Cardiac muscle cell (in vitro differentiated cells and primary cell): ENCODE results near the gene DYNLT4. TPM values are rescaled to one million over a fixed set of nuclear protein-coding genes. Genes with fewer than 3 reads are reported as not detected.
"Not testable (repeated sequence)": the region's sequence is repeated elsewhere in the genome, so short reads cannot be mapped to it uniquely, and the experiment has no call there.

Source experiments
- DNase-seq, 2 donors: peaks; one replicate each; pipeline versions ENCODE4 v3.0.0 to v3.0.0-alpha.2; 2010 to 2017; ENCODE audit warnings: low read depth in 1 of 2, low spot score in 1 of 2
- H3K27ac ChIP-seq: fragments of 200-600 bp; sonication (generic); 2 replicates; pipeline ENCODE4 v1.5.1; 2016
- H3K27me3 ChIP-seq: fragments of 200-600 bp; sonication (generic); 2 replicates; pipeline ENCODE4 v1.6.0; 2016; ENCODE audit warnings: control low read depth
- H3K36me3 ChIP-seq: fragments of 200-600 bp; sonication (generic); 2 replicates; pipeline ENCODE4 v1.5.1; 2016; ENCODE audit warnings: control low read depth
- H3K4me1 ChIP-seq: fragments of 200-600 bp; sonication (generic); 2 replicates; pipeline ENCODE4 v1.8.1; 2017; ENCODE audit warnings: low read depth, mild to moderate bottlenecking, mixed run types
- H3K4me3 ChIP-seq: fragments of 200-600 bp; sonication (generic); 2 replicates; pipeline ENCODE4 v1.5.1; 2016; ENCODE audit warnings: mild to moderate bottlenecking
- H3K9me3 ChIP-seq: fragments of 200-600 bp; sonication (generic); 2 replicates; pipeline ENCODE4 v1.5.1; 2017; ENCODE audit warnings: low read depth, mild to moderate bottlenecking, control low read depth
- polyA plus RNA-seq: library from polyadenylated mRNA; unstranded; fragments of >200 nt; fragmentation: Nextera tagmentation; extraction: Ambion mirVana; gene quantifications from 2 replicates; pipeline ENCODE4 v1.2.1, GENCODE V29; 2016
- total RNA-seq: library from RNA; depleted of rRNA; stranded (reverse); fragments of >200 nt; gene quantifications from 2 replicates; pipeline ENCODE4 v1.2.3, GENCODE V29; 2016
- TF ChIP-seq, protein P1 (sequence below): IDR thresholded peaks from 2 replicates; pipeline ENCODE4 v1.5.1; 2012; ENCODE audit warnings: low read depth, mild to moderate bottlenecking, low read length

The DYNLT4 gene
- total and polyA plus RNA-seq, 2 experiments from 2014 or later: 0.43 TPM; not detected in 1

DNA sequence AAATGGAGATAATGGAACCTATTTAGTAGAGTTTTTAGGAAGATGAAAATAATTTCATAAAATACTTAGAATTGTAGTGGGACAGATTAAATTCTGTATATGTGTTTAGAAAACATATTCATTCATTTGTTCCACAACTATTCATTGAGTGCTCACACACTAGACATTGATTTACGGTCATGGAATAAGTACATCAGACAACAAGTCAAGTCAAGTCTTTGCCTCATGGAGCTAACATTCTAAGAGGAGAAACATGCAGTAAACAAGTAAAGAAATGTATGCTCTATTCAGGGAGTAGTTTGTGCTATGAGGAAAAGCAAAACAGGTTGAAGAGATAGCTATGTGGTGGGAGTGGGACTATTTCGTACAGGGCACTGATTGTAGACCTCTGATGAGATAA is 10.2 kb upstream of the DYNLT4 start:
- TF ChIP-seq, protein P1, sequence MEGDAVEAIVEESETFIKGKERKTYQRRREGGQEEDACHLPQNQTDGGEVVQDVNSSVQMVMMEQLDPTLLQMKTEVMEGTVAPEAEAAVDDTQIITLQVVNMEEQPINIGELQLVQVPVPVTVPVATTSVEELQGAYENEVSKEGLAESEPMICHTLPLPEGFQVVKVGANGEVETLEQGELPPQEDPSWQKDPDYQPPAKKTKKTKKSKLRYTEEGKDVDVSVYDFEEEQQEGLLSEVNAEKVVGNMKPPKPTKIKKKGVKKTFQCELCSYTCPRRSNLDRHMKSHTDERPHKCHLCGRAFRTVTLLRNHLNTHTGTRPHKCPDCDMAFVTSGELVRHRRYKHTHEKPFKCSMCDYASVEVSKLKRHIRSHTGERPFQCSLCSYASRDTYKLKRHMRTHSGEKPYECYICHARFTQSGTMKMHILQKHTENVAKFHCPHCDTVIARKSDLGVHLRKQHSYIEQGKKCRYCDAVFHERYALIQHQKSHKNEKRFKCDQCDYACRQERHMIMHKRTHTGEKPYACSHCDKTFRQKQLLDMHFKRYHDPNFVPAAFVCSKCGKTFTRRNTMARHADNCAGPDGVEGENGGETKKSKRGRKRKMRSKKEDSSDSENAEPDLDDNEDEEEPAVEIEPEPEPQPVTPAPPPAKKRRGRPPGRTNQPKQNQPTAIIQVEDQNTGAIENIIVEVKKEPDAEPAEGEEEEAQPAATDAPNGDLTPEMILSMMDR: no peak
- no peaks in the 10 kb centered on the region for H3K36me3 ChIP-seq
- H3K4me1 ChIP-seq: peaks cover 2% of the 10 kb centered on the region
- no peak overlapping the region for H3K4me3 ChIP-seq
- H3K27me3 ChIP-seq: no peaks in the 10 kb centered on the region
- no peaks in the 10 kb centered on the region for H3K9me3 ChIP-seq
- no peak overlapping the region for H3K27ac ChIP-seq
- no peak for DNase-seq

DNA sequence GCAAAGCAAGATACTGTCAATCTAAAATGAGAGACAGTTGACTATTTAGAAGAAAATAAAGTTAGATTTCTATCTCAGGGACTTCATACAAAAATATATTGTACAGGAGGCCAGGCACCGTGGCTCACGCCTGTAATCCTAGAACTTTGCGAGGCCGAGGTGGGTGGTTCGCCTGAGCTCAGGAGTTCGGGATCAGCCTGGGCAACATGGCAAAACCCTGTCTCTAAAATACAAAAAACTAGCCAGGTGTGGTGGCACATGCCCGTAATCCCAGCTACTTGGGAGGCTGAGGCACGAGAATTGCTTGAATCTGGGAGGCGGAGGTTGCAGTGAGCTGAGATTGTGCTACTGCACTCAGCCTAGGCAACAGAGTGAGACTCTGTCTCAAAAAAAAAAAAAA is 8.8 kb upstream of the DYNLT4 start:
- H3K4me1 ChIP-seq, H3K27me3 ChIP-seq, H3K27ac ChIP-seq, DNase-seq, H3K4me3 ChIP-seq, H3K36me3 ChIP-seq, H3K9me3 ChIP-seq: not testable (repeated sequence)

DNA sequence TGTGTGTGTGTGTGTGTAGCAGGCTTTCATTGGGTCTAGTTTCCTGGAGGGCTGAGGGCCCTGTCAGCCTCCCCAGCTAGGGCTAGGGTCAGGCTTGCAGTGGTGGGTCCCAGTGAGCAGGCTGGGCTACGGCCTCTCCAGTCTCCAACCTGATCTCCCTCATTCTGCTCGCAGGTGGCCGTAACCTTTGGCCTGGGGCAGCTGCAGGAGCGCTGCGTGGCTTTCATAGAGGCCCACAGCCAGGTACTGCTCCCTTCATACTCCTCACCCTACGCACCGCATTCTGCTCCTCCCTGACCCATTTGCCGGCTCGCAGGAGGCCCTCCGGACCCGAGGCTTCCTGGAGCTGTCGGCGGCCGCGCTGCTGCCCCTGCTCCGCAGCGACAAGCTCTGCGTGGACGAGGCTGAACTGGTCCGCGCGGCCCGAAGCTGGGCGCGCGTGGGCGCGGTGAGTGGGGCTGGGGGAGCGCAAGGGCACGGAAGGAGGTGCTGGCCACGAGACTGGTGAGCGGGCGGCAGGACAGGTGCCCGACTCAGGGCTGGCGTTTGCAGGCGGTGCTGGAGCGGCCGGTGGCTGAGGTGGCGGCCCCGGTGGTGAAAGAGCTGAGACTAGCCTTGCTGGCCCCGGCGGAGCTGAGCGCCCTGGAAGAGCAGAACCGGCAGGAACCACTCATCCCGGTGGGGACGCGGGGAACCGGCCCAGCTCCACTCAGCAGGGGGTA is 5.8 kb upstream of the DYNLT4 start:
- Histone ChIP-seq H3K27me3 (no peaks in the 10 kb centered on the region), H3K36me3 (no peaks in the 10 kb centered on the region), H3K9me3 (no peaks in the 10 kb centered on the region), H3K27ac (no peak overlapping the region), H3K4me3 (peak overlapping the region; percentile 16), H3K4me1 (peaks cover 22% of the 10 kb centered on the region)
- DNase-seq: no peak
- TF ChIP-seq, protein P1: no peak

DNA sequence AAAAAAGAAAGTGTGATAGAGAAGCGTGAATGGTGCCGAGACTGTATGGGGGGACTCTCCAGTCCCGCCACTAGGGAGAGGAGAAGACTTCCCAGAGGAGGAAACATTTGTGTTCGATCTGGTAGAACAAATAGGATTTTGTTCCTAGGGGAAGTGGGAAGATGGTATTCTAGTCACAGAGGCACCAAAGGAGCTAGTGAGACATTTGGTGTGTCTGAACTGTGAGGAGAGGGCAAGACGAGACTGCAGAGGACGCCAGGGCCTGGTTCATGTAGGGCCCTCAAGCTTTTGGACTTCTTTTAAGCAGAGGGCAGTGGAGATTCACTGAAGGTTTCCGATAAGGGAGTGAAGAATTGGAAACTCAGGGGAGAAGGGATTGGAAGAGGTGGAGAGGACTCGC is 4.1 kb upstream of the DYNLT4 start:
- Histone ChIP-seq H3K36me3 (no peaks in the 10 kb centered on the region), H3K4me3 (no peak overlapping the region), H3K9me3 (no peaks in the 10 kb centered on the region), H3K27ac (peak overlapping the region; percentile 53), H3K27me3 (no peaks in the 10 kb centered on the region), H3K4me1 (peaks cover 32% of the 10 kb centered on the region)
- TF ChIP-seq, protein P1: no peak
- no peak for DNase-seq

DNA sequence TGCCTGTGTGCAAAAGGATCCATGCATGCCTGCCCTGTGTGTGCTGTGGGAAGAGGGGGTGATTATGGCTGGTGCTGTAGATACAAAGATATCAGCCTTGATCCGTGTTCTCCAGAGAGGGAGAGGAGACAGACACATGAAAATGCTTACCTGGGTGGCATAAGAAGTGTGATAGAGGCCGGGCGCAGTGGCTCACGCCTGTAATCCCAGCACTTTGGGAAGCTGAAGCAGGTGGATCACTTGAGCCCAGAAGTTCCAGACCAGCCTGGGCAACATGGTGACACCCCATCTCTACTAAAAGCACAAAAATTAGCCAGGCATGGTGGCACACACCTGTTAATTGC is 3.6 kb upstream of the DYNLT4 start:
- peaks cover 32% of the 10 kb centered on the region for H3K4me1 ChIP-seq
- not testable (repeated sequence) for H3K36me3 ChIP-seq, H3K27me3 ChIP-seq, DNase-seq, H3K9me3 ChIP-seq, H3K27ac ChIP-seq, H3K4me3 ChIP-seq

DNA sequence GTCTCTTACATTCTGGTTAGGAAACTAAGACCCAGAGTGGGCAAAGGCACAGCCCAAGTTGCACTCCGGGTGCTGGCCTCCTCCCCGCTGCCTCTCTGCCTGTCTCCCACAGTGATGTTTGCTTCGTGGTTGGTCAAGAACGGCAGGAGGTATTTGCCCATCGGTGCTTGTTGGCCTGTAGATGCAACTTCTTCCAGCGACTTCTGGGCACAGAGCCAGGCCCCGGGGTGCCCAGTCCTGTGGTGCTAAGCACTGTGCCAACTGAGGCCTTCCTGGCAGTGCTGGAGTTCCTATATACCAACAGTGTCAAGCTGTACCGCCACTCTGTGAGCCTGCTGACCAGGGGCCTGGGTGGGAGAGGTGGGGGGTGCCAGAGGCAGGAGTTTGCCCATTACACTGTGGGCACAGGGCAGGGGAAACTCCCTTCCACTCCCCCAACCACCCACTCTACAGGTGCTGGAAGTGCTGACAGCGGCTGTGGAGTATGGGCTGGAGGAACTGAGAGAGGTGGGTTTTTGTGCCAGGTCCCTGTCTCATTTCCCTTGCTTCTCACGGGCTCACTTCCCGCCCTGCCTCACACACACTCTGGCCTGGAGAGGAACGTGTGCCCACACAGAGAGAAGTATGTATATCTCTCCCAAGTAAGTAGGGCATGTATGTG is 3.1 kb upstream of the DYNLT4 start:
- H3K36me3 ChIP-seq: peaks cover 6% of the 10 kb centered on the region
- no peaks in the 10 kb centered on the region for H3K27me3 ChIP-seq
- H3K27ac ChIP-seq: no peak overlapping the region
- peak in 1 of 2 donors; percentile 64 for DNase-seq
- no peak overlapping the region for H3K4me3 ChIP-seq
- no peaks in the 10 kb centered on the region for H3K9me3 ChIP-seq
- TF ChIP-seq, protein P1: no peak
- peaks cover 32% of the 10 kb centered on the region for H3K4me1 ChIP-seq
